Mesodermal cell (in vitro differentiated cells): ENCODE measurements around the gene PPP1R1A. TPM values are rescaled to one million over a fixed set of nuclear protein-coding genes. Genes with fewer than 3 reads are reported as not detected.

Experiments used
- H3K27ac ChIP-seq: 2 replicates; pipeline ENCODE4 v1.7.0; 2013; ENCODE audit warnings: mild to moderate bottlenecking, low read depth, low read length, moderate library complexity; ENCODE audit not compliant: severe bottlenecking
- H3K36me3 ChIP-seq: 2 replicates; pipeline ENCODE4 v1.7.1; 2013; ENCODE audit warnings: mild to moderate bottlenecking, low read length, moderate library complexity; ENCODE audit not compliant: control insufficient read depth, insufficient read depth
- H3K4me1 ChIP-seq: one replicate; pipeline ENCODE4 v1.7.1; 2013; ENCODE audit warnings: mild to moderate bottlenecking, low read length; ENCODE audit not compliant: insufficient read depth, control insufficient read depth, poor library complexity, severe bottlenecking
- H3K4me3 ChIP-seq: 2 replicates; pipeline ENCODE4 v1.7.0; 2013; ENCODE audit warnings: low read length, control low read depth, mild to moderate bottlenecking; ENCODE audit not compliant: insufficient read depth, poor library complexity, severe bottlenecking; ENCODE audit errors: extremely low read depth
- H3K9me3 ChIP-seq: 2 replicates; pipeline ENCODE4 v1.7.1; 2013; ENCODE audit warnings: mild to moderate bottlenecking, low read length, moderate library complexity; ENCODE audit not compliant: control insufficient read depth
- WGBS, 2 experiments: methylation state at CpG; one replicate each; pipeline ENCODE4 v1.1.5; 2013; ENCODE audit warnings: missing lambda C conversion rate in 2 of 2; ENCODE audit not compliant: insufficient coverage in 2 of 2; 5-methylcytosine and 5-hydroxymethylcytosine counted together
- polyA plus RNA-seq, 2 experiments: library from polyadenylated mRNA; stranded (reverse); fragments of 50-300 nt; gene quantifications; one replicate each; pipeline ENCODE4 v1.2.3, GENCODE V29; 2013

PPP1R1A gene
- 4.8 TPM for polyA plus RNA-seq (2013, experiment 1 of 2)
- 3.5 TPM for polyA plus RNA-seq (2013, experiment 2 of 2)

GRCh38 chr12:54588110-54588889 lies at the start of gene PPP1R1A:
Gene PPP1R1A (minus strand): TSS chr12:54588659. CDS start chr12:54588488, 171 bp downstream.
- Histone ChIP-seq H3K36me3 (no peaks in the 10 kb centered on the region), H3K27ac (no peak within 1 kb of the TSS), H3K9me3 (no peaks in the 10 kb centered on the region), H3K4me1 (peaks cover 24% of the 10 kb centered on the region), H3K4me3 (peak within 1 kb of the TSS; percentile 39)
- 0 to 1% methylated on average over 20 to 31 of the region's 77 CpGs for WGBS, 2 experiments

GRCh38 chr12:54634795-54635194 lies 46.3 kb upstream of the PPP1R1A start, which contains the start of gene LACRT:
Gene LACRT (minus strand): TSS chr12:54634895. CDS start chr12:54634841, 54 bp downstream.
- Histone ChIP-seq H3K4me1 (no peaks in the 10 kb centered on the region), H3K36me3 (no peaks in the 10 kb centered on the region), H3K9me3 (no peaks in the 10 kb centered on the region), H3K4me3 (no peak within 1 kb of the TSS), H3K27ac (no peak within 1 kb of the TSS)
- WGBS, 2 experiments: no CpG with 5 or more reads among the region's 2 CpGs

- no peaks in the 10 kb centered on the region for H3K36me3 ChIP-seq
- H3K4me1 ChIP-seq: no peaks in the 10 kb centered on the region
- peaks cover 10% of the 10 kb centered on the region for H3K9me3 ChIP-seq
- no peak overlapping the region for H3K4me3 ChIP-seq
- H3K27ac ChIP-seq: no peak overlapping the region
- WGBS, 2 experiments: 77 to 86% methylated on average over 4 to 8 of the region's 8 CpGs
Measured at GRCh38 chr12:54631988-54632728, 43.7 kb upstream of the PPP1R1A start.

GRCh38 chr12:54631551-54631950 lies 43.1 kb upstream of the PPP1R1A start:
- WGBS, 2 experiments: 100% methylated on average over 2 of the region's 5 CpGs; no CpG with 5 or more reads in 1 of the 2 experiments
- no peak overlapping the region for H3K27ac ChIP-seq
- peaks cover 10% of the 10 kb centered on the region for H3K9me3 ChIP-seq
- H3K4me3 ChIP-seq: no peak overlapping the region
- H3K36me3 ChIP-seq: no peaks in the 10 kb centered on the region
- H3K4me1 ChIP-seq: no peaks in the 10 kb centered on the region

- H3K36me3 ChIP-seq: no peaks in the 10 kb centered on the region
- 64 to 73% methylated on average over 1 of the region's 2 CpGs for WGBS, 2 experiments
- no peak overlapping the region for H3K4me3 ChIP-seq
- no peak overlapping the region for H3K27ac ChIP-seq
- H3K9me3 ChIP-seq: peaks cover 10% of the 10 kb centered on the region
- H3K4me1 ChIP-seq: no peaks in the 10 kb centered on the region
Measured at GRCh38 chr12:54629925-54630324, 41.5 kb upstream of the PPP1R1A start.

- 86 to 95% methylated on average over 3 of the region's 3 CpGs for WGBS, 2 experiments
- peaks cover 10% of the 10 kb centered on the region for H3K9me3 ChIP-seq
Measured at GRCh38 chr12:54628186-54628846, 39.9 kb upstream of the PPP1R1A start.

GRCh38 chr12:54627304-54627703 lies 38.8 kb upstream of the PPP1R1A start:
- Histone ChIP-seq H3K9me3 (peaks cover 10% of the 10 kb centered on the region), H3K4me3 (no peak overlapping the region), H3K27ac (no peak overlapping the region), H3K4me1 (no peaks in the 10 kb centered on the region), H3K36me3 (no peaks in the 10 kb centered on the region)
- 91 to 94% methylated on average over 2 to 3 of the region's 3 CpGs for WGBS, 2 experiments

More at GRCh38 chr12:54628186-54628846, 39.9 kb upstream of the PPP1R1A start:
- Histone ChIP-seq H3K36me3 (no peaks in the 10 kb centered on the region), H3K27ac (no peak overlapping the region), H3K4me1 (no peaks in the 10 kb centered on the region), H3K4me3 (no peak overlapping the region)

GRCh38 chr12:54625598-54625997 lies 37.1 kb upstream of the PPP1R1A start:
- Histone ChIP-seq H3K4me1 (no peaks in the 10 kb centered on the region), H3K4me3 (no peak overlapping the region), H3K27ac (no peak overlapping the region), H3K36me3 (no peaks in the 10 kb centered on the region), H3K9me3 (peaks cover 10% of the 10 kb centered on the region)

- Histone ChIP-seq H3K9me3 (peaks cover 10% of the 10 kb centered on the region), H3K4me3 (no peak overlapping the region), H3K36me3 (no peaks in the 10 kb centered on the region), H3K27ac (no peak overlapping the region), H3K4me1 (no peaks in the 10 kb centered on the region)
- WGBS, 2 experiments: 92 to 100% methylated on average over 1 to 2 of the region's 5 CpGs
Measured at GRCh38 chr12:54624315-54625279, 36.1 kb upstream of the PPP1R1A start.
